Naive B cell (primary cell): ENCODE data around the gene ADAMTS7. TPM values are rescaled to one million over a fixed set of nuclear protein-coding genes. Genes with fewer than 3 reads are reported as not detected.
A peak's percentile ranks its signal among the peaks of the same experiment; 100 is the strongest.
"Not testable (repeated sequence)": the region's sequence is repeated elsewhere in the genome, so short reads cannot be mapped to it uniquely, and the experiment has no call there.

Experiments
- ATAC-seq, 2 donors: fragments of 150-1000 bp; cut with Tn5 transposase; 2 replicates each; pipeline ENCODE4 v1.10.0; 2021; ENCODE audit warnings: low read depth in 2 of 2, mild to moderate bottlenecking in 2 of 2, moderate library complexity in 2 of 2
- DNase-seq: peaks from one replicate; pipeline ENCODE4 v3.0.0; 2022
- H3K27ac Mint-ChIP-seq, 6 donors: one replicate each; pipeline ENCODE4 v1.8.0; 2020 to 2022; ENCODE audit warnings: mild to moderate bottlenecking in 6 of 6, mixed read lengths in 6 of 6, moderate library complexity in 5 of 6, inconsistent platforms in 2 of 6
- H3K27me3 Mint-ChIP-seq, 3 donors: one replicate each; pipeline ENCODE4 v1.8.0; 2021 to 2022; ENCODE audit warnings: mixed read lengths in 3 of 3, mild to moderate bottlenecking in 1 of 3
- H3K36me3 Mint-ChIP-seq, 2 donors: one replicate each; pipeline ENCODE4 v1.8.0; 2020 to 2022; ENCODE audit warnings: mixed read lengths in 2 of 2, inconsistent platforms in 1 of 2, mild to moderate bottlenecking in 1 of 2
- H3K4me1 Mint-ChIP-seq, 3 donors: one replicate each; pipeline ENCODE4 v1.8.0; 2020 to 2022; ENCODE audit warnings: mixed read lengths in 3 of 3, inconsistent platforms in 1 of 3, mild to moderate bottlenecking in 1 of 3, moderate library complexity in 1 of 3
- H3K4me3 Mint-ChIP-seq, 8 donors: one replicate each; pipeline ENCODE4 v1.8.0; 2020 to 2022; ENCODE audit warnings: mild to moderate bottlenecking in 8 of 8, mixed read lengths in 8 of 8, moderate library complexity in 8 of 8, inconsistent platforms in 2 of 8
- H3K9me3 Mint-ChIP-seq, 7 donors: one replicate each; pipeline ENCODE4 v1.8.0; 2020 to 2022; ENCODE audit warnings: mixed read lengths in 7 of 7, mild to moderate bottlenecking in 5 of 7, inconsistent platforms in 2 of 7, moderate library complexity in 1 of 7
- polyA plus RNA-seq, 6 donors: library from polyadenylated mRNA; unstranded; fragments of 300-500 nt; fragmentation: Illumina TruSeq; gene quantifications; one replicate each; pipeline ENCODE4 v1.2.3, GENCODE V29; 2021; ENCODE audit warnings: low read depth in 6 of 6

Gene ADAMTS7
- polyA plus RNA-seq, 6 donors from 2014 or later = not detected

DNA sequence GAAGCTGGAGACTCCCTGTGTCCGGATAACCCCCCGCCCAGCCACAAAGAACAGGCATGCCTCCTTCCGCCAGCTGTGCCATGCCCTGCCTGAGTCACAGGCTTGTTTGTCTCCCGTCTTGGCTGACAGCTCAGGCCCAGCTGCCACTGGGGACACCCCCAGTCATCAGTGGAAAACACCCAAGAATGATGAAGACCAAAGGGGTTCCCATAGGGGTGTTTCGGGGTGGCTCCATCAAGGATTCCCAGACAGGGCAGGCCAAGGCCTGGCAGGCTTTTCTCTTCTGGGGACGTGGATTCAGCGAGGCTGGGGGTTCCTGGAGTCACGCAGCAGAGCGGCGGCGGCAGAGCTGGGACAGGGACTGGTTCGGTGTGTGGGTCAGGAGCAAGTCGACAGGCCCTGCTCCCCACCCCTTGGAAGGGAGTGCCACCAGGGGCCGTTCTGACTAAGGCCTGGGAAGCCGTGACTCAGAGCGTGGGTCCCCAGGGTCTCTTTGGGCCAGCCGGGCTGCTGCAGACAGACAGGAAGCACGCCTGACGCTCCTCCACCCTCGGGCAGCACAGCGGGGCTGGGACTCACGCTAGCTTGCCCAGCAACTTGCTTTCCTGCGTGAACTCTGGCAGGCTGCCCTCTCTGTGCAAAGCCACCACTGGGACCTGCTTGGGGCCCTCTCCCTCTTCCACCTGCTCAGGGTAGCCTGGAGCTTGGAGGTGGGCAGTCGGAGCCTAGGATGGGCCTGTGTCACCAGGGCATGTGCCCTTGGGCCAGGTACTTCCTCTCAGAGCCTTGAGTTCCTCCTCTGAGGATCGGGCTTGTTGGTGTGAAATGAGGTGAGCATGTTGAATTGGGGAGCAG, 54.3 kb downstream of the ADAMTS7 start:
- peak; percentile 72 to 77 for ATAC-seq
- peak overlapping the region; percentile 48 to 92 (median 74) for H3K4me3 Mint-ChIP-seq
- DNase-seq = peak; percentile 87
- peaks cover 33 to 56% (median 53%) of the 10 kb centered on the region in 3 donors for H3K4me1 Mint-ChIP-seq
- not testable (repeated sequence) for H3K9me3 Mint-ChIP-seq, H3K27me3 Mint-ChIP-seq, H3K36me3 Mint-ChIP-seq
- peak overlapping the region; percentile 99 to 100 (median 100) for H3K27ac Mint-ChIP-seq

- Mint-ChIP-seq H3K27ac (peak overlapping the region; percentile 49 to 99 (median 90)), H3K4me1 (peaks cover 27 to 50% (median 50%) of the 10 kb centered on the region in 3 donors), H3K4me3 (peak overlapping the region in 3 of 8 donors; percentile 21 to 69 (median 64))
- H3K27me3 Mint-ChIP-seq, H3K9me3 Mint-ChIP-seq, H3K36me3 Mint-ChIP-seq: not testable (repeated sequence)
- ATAC-seq (peak in 1 of 2 donors; percentile 5), DNase-seq (peak; percentile 25)
Observed at GRCh38 chr15:78755900-78756591, 55.2 kb downstream of the ADAMTS7 start.

- peak overlapping the region in 2 of 6 donors; percentile 42 to 49 for H3K27ac Mint-ChIP-seq
- not testable (repeated sequence) for DNase-seq, H3K27me3 Mint-ChIP-seq, H3K9me3 Mint-ChIP-seq, ATAC-seq, H3K36me3 Mint-ChIP-seq, H3K4me3 Mint-ChIP-seq
- peaks cover 26 to 44% (median 43%) of the 10 kb centered on the region in 3 donors for H3K4me1 Mint-ChIP-seq
Observed at GRCh38 chr15:78754637-78755280, 56.5 kb downstream of the ADAMTS7 start.

GRCh38 chr15:78753751-78754535, 57.3 kb downstream of the ADAMTS7 start:
- Mint-ChIP-seq H3K4me1 (peaks cover 24 to 41% (median 41%) of the 10 kb centered on the region in 3 donors), H3K27ac (peak overlapping the region in 1 of 6 donors; percentile 29), H3K4me3 (peak overlapping the region in 1 of 8 donors; percentile 41)
- not testable (repeated sequence) for H3K9me3 Mint-ChIP-seq, DNase-seq, H3K27me3 Mint-ChIP-seq, H3K36me3 Mint-ChIP-seq, ATAC-seq

DNA sequence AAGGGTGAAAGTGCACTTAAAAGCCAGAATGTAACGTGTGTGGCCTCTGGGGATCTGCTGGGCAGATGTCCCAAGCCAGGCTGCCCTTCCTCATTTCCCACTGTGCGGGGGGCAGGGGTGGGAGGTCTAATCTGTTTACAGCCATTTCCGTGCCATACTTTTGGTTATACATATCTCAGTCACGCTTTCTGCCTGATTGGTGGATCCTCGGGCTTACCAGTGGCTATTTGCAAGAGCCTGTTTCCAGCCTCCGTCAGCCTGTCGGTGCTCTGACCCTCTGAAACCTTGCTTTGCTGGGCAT, 58.0 kb downstream of the ADAMTS7 start:
- H3K9me3 Mint-ChIP-seq, H3K4me3 Mint-ChIP-seq, H3K36me3 Mint-ChIP-seq, H3K27me3 Mint-ChIP-seq, H3K27ac Mint-ChIP-seq, DNase-seq, ATAC-seq: not testable (repeated sequence)
- H3K4me1 Mint-ChIP-seq = peaks cover 21 to 35% (median 34%) of the 10 kb centered on the region in 3 donors

DNA sequence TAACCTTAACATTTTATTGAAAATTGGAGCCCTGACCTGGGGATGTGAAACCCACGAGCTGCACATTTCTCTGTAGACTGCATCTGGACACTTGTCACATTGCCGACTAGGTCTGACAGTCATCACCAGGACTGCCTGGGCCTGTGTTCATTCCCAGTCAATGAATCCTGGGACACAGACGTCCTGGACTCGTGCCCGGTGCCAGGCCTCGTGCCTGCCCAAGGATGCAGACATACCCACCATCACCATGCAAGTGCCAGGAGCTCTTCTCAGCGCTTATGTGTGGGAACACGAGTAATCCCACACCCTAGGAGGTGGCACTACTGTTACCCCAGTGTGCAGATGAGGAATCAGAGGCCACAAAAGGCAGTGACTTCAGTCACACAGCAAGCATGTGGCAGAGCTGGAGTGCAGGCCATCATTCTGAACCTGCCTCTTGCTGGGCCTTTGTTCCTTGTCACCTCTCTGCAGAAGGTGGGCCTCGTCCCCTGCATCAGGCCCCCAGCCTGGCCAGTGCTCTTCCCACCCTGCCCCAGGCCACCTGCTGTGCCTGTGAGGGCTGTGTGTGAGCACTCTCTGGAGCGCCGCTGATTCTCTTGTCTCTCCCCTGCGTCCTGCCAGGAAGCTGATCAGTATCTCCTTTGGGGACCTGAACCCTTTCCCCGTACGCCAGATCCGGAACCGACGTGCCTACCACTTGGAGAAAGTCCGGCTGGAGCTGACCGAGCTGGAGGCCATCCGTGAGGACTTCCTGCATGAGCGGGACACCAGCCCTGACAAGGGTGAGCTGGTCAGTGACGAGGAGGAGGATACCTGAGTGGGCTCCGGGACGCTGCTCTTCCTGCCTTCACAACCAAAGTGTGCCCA, 58.5 kb downstream of the ADAMTS7 start:
- no peaks in the 10 kb centered on the region for H3K27me3 Mint-ChIP-seq
- no peaks in the 10 kb centered on the region for H3K9me3 Mint-ChIP-seq
- H3K4me3 Mint-ChIP-seq = no peak overlapping the region
- ATAC-seq (no peak), DNase-seq (no peak)
- H3K27ac Mint-ChIP-seq = no peak overlapping the region
- no peaks in the 10 kb centered on the region for H3K36me3 Mint-ChIP-seq
- peaks cover 21 to 30% (median 29%) of the 10 kb centered on the region in 3 donors for H3K4me1 Mint-ChIP-seq

DNA sequence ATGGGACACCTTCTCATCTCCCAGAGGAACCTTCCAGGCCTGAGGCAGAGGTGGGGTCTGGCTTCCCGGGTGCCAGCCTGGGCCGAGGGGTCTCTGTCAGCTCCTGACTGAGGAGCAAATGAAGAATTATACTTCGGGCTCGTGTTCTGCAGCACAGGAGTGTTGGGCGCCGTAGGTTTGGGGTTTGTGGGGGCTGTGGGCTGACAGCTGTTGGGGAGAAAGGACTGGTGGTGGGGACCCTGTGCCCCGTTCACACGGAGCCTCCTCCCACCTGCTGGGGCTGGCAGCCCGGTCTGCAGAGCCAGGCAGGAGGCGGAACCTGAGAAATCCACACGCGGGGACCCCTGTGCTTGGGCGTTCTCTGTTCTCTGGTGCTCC, 59.7 kb downstream of the ADAMTS7 start:
- ATAC-seq (no peak), DNase-seq (no peak)
- Mint-ChIP-seq H3K27me3 (no peaks in the 10 kb centered on the region), H3K36me3 (no peaks in the 10 kb centered on the region), H3K4me3 (no peak overlapping the region), H3K9me3 (peaks cover 0 to 2% (median 0%) of the 10 kb centered on the region in 7 donors), H3K4me1 (peaks cover 11 to 19% (median 17%) of the 10 kb centered on the region in 3 donors), H3K27ac (no peak overlapping the region)

DNA sequence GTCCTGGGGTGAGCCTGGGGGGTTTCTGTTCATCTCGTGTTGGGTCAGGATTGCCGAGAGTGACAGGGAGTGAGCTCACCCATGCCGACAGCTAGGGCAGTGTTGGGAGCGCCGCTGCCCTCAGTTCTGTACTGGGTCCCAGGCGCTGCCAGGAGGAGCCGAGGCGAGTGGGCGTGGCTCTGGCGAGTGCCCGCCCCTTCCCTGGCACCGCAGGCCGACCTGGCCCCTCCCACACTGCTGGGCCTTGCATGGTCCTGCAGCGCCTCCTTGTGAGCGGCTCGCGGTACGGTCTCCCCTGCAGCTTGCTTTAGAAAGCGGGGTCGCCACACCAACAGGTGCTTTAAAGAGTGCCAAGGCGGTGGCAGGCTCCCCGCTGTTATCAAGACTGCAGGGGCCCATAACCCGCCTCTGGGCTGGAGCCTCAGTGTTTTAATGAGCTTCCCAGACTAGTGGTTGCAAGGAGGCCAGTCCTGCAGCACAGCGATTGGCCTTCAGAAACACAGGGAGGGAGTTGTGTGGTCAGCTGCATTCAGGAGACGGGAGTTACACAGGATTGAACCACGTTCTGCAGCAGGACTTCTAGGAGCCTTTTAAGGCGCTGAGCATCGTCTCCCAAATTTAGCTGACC, 60.2 kb downstream of the ADAMTS7 start:
- not testable (repeated sequence) for H3K36me3 Mint-ChIP-seq, H3K27me3 Mint-ChIP-seq, H3K9me3 Mint-ChIP-seq
- DNase-seq = peak; percentile 87
- peak; percentile 98 to 99 for ATAC-seq
- H3K4me3 Mint-ChIP-seq = peak overlapping the region in 6 of 8 donors; percentile 9 to 78 (median 55)
- H3K27ac Mint-ChIP-seq = peak overlapping the region in 4 of 6 donors; percentile 74 to 82 (median 81)
- H3K4me1 Mint-ChIP-seq = peaks cover 7 to 16% (median 13%) of the 10 kb centered on the region in 3 donors

DNA sequence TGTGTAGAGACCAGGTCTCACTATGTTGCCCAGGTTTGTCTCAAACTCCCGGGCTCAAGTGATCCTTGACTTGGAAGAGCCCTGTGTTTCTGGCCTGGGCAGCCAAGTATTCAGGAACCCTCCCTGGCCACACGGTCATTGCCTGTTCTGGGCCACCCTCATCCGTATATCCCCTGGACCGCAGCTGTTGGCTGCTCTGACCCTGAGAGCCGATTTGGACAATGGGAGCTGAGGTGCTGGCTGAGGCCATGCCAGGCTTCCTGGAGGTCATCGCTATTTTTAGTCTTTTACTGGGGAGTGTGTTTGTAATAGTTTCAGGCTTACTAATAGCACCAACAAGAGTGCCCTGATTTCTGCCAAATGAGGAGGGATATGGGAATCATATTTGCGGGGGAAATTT, 60.7 kb downstream of the ADAMTS7 start:
- no peaks in the 10 kb centered on the region for H3K27me3 Mint-ChIP-seq
- no peak for DNase-seq
- no peak for ATAC-seq
- H3K4me1 Mint-ChIP-seq = peaks cover 4 to 12% (median 9%) of the 10 kb centered on the region in 3 donors
- peak overlapping the region in 6 of 8 donors; percentile 9 to 78 (median 55) for H3K4me3 Mint-ChIP-seq
- H3K27ac Mint-ChIP-seq = peak overlapping the region in 4 of 6 donors; percentile 74 to 81 (median 80)
- peaks cover 0 to 2% (median 0%) of the 10 kb centered on the region in 7 donors for H3K9me3 Mint-ChIP-seq
- H3K36me3 Mint-ChIP-seq = no peaks in the 10 kb centered on the region

- peaks cover 4 to 12% (median 9%) of the 10 kb centered on the region in 3 donors for H3K4me1 Mint-ChIP-seq
- H3K36me3 Mint-ChIP-seq = no peaks in the 10 kb centered on the region
- H3K27ac Mint-ChIP-seq = no peak overlapping the region
- no peak overlapping the region for H3K4me3 Mint-ChIP-seq
- no peak for DNase-seq
- no peaks in the 10 kb centered on the region for H3K27me3 Mint-ChIP-seq
- ATAC-seq = no peak
- peaks cover 0 to 2% (median 0%) of the 10 kb centered on the region in 7 donors for H3K9me3 Mint-ChIP-seq
Observed at GRCh38 chr15:78749831-78750230, 61.4 kb downstream of the ADAMTS7 start.

DNA sequence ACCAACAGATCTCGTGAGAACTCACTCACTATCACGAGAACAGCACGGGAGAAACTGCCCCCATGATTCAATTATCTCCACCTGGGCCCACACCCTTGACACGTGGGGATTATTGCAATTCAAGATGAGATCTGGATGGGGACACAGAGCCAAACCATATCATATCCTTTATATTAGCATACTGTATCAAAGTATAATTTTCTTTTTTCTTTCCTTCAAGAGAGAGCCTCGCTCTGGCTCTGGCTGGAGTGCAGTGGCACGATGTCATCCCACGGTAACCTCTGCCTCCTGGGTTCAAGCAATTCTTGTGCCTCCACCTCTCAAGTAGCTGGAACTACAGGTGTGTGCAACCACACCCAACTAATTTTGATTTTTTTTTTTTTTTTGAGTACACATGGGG, 63.4 kb downstream of the ADAMTS7 start:
- H3K27me3 Mint-ChIP-seq, ATAC-seq, DNase-seq, H3K9me3 Mint-ChIP-seq, H3K36me3 Mint-ChIP-seq, H3K27ac Mint-ChIP-seq: not testable (repeated sequence)
- peak overlapping the region in 1 of 8 donors; percentile 59 for H3K4me3 Mint-ChIP-seq
- peaks cover 4 to 12% (median 9%) of the 10 kb centered on the region in 3 donors for H3K4me1 Mint-ChIP-seq

- H3K4me3 Mint-ChIP-seq, DNase-seq, H3K9me3 Mint-ChIP-seq, ATAC-seq, H3K36me3 Mint-ChIP-seq: not testable (repeated sequence)
- H3K27me3 Mint-ChIP-seq = peaks cover 5 to 16% (median 16%) of the 10 kb centered on the region in 3 donors
- H3K4me1 Mint-ChIP-seq = peaks cover 4 to 11% (median 10%) of the 10 kb centered on the region in 3 donors
- H3K27ac Mint-ChIP-seq = peak overlapping the region in 1 of 6 donors; percentile 10
Observed at GRCh38 chr15:78741674-78742073, 69.6 kb downstream of the ADAMTS7 start.
